GM12878 (cell line): ENCODE measurements around the gene JOSD2. TPM values are rescaled to one million over a fixed set of nuclear protein-coding genes. Genes with fewer than 3 reads are reported as not detected.

Source experiments
- ATAC-seq: fragments of 200-7000 bp; cut with Tn5 transposase; 3 replicates; pipeline ENCODE4 v1.9.1; 2020; ENCODE audit warnings: mild to moderate bottlenecking, moderate library complexity
- BruUV-seq: library from RNA; stranded (reverse); fragments of 400-500 nt; replicated peaks from 2 replicates; lab custom pipeline; 2021; lab: Mats Ljungman, UMichigan
- CTCF ChIA-PET: fragments of 300-600 bp; sonication (Branson Sonifier 250); formaldehyde crosslinking; extraction: SDS; loops from one replicate; lab custom pipeline; 2021; ENCODE audit warnings: inconsistent platforms; lab: Yijun Ruan, JAX
- POLR2A ChIA-PET: fragments of 350-600 bp; formaldehyde crosslinking; extraction: SDS; loops from one replicate; lab custom pipeline; 2021; ENCODE audit warnings: inconsistent platforms; lab: Charles Lee
- RAD21 ChIA-PET: fragments of 300-600 bp; sonication (Branson Sonifier 250); formaldehyde crosslinking; loops from one replicate; lab custom pipeline; 2023; ENCODE audit warnings: antibody characterized with exemption; ENCODE audit not compliant: unreplicated experiment; lab: Charles Lee
- SMC1A ChIA-PET: fragments of 300-600 bp; sonication (Branson Sonifier 250); formaldehyde crosslinking; loops from one replicate; lab custom pipeline; 2023; ENCODE audit not compliant: unreplicated experiment, uncharacterized antibody; lab: Charles Lee
- DNase-seq: peaks from one replicate; pipeline ENCODE4 v3.0.0-alpha.2; 2011; ENCODE audit warnings: low read depth, low spot score
- FAIRE-seq: peaks from 3 replicates; lab custom pipeline; 2011; peaks lifted over from hg19 to GRCh38; lab: Jason Lieb, UNC
- H2AFZ ChIP-seq: 2 replicates; pipeline ENCODE4 v1.6.0; 2011; ENCODE audit warnings: low read depth, low read length, control low read depth; ENCODE audit not compliant: control insufficient read depth
- H3K27ac ChIP-seq: 2 replicates; pipeline ENCODE4 v1.5.1; 2011; ENCODE audit warnings: control low read depth; ENCODE audit not compliant: control insufficient read depth, insufficient read depth
- H3K27me3 ChIP-seq, 2 experiments: replicated peaks in 1 of 2; 2 replicates each; pipeline versions ENCODE4 v1.6.0 to v1.6.1; 2011; ENCODE audit warnings: low read length in 1 of 2; ENCODE audit not compliant: control insufficient read depth in 2 of 2, insufficient read depth in 2 of 2
- H3K36me3 ChIP-seq, 2 experiments: 2 replicates each; pipeline ENCODE4 v1.5.1; 2011; ENCODE audit warnings: low read length in 1 of 2; ENCODE audit not compliant: control insufficient read depth in 2 of 2, insufficient read depth in 2 of 2
- H3K4me1 ChIP-seq: 2 replicates; pipeline ENCODE4 v1.6.1; 2011; ENCODE audit warnings: mild to moderate bottlenecking, low read length, moderate library complexity, mixed read lengths; ENCODE audit not compliant: control insufficient read depth, insufficient read depth
- H3K4me2 ChIP-seq: 2 replicates; pipeline ENCODE4 v1.6.0; 2011; ENCODE audit warnings: control low read depth; ENCODE audit not compliant: control insufficient read depth, insufficient read depth
- H3K4me3 ChIP-seq: fragments of 200-600 bp; sonication (generic); 2 replicates; pipeline ENCODE4 v1.5.1; 2016
- H3K79me2 ChIP-seq: 2 replicates; pipeline ENCODE4 v1.6.0; 2011; ENCODE audit warnings: low read length; ENCODE audit not compliant: control insufficient read depth, insufficient read depth
- H3K9ac ChIP-seq: 2 replicates; pipeline ENCODE4 v1.8.0; 2011; ENCODE audit warnings: low read length, control low read depth, mixed read lengths; ENCODE audit not compliant: control insufficient read depth, insufficient read depth
- H3K9me3 ChIP-seq: replicated peaks from 3 replicates; pipeline ENCODE4 v1.5.1; 2011; ENCODE audit warnings: mild to moderate bottlenecking, low read length; ENCODE audit not compliant: control insufficient read depth, insufficient read depth
- H4K20me1 ChIP-seq: 2 replicates; pipeline ENCODE4 v1.6.0; 2011; ENCODE audit not compliant: control insufficient read depth, insufficient read depth
- EGR1 ChIP-seq, 2 experiments: IDR thresholded peaks; 1 replicate in 1 of 2; 2 replicates in 1 of 2; pipeline ENCODE4 v1.6.1; 2011 to 2012; ENCODE audit warnings: low read depth in 2 of 2, low read length in 2 of 2, borderline replicate concordance in 1 of 2, mild to moderate bottlenecking in 1 of 2, moderate library complexity in 1 of 2
- RUNX3 ChIP-seq: IDR thresholded peaks from 2 replicates; pipeline ENCODE4 v1.6.1; 2012; ENCODE audit warnings: low read length, inconsistent platforms
- SIX5 ChIP-seq: IDR thresholded peaks from 2 replicates; pipeline ENCODE4 v1.6.1; 2011; ENCODE audit warnings: mild to moderate bottlenecking, low read depth, low read length, moderate library complexity; ENCODE audit not compliant: severe bottlenecking
- TBL1XR1 ChIP-seq: IDR thresholded peaks from 2 replicates; pipeline ENCODE4 v1.6.1; 2012; ENCODE audit warnings: low read depth, low read length, improper control_type of control experiment
- ZNF24 ChIP-seq: fragments of 450-650 bp; IDR thresholded peaks from 2 replicates; pipeline ENCODE4 v1.6.1; 2017; ENCODE audit warnings: antibody characterized with exemption, mild to moderate bottlenecking
- WGBS: methylation state at CpG from one replicate; pipeline ENCODE4 v1.1.6; 2016; ENCODE audit warnings: low lambda C conversion rate; ENCODE audit not compliant: insufficient replicate concordance, insufficient coverage; ENCODE audit errors: missing lambda C conversion rate; 5-methylcytosine and 5-hydroxymethylcytosine counted together
- in situ Hi-C: fragments of 300-500 bp; cut with MboI; formaldehyde crosslinking; loops from 9 replicates; pipeline ENCODE4 v1.14.3; 2018; ENCODE audit warnings: mixed read lengths
- intact Hi-C: fragments of 100-400 bp; cut with micrococcal nuclease; formaldehyde crosslinking; loops from one replicate; pipeline ENCODE4 v1.14.2; 2022; ENCODE audit not compliant: unreplicated experiment
- polyA plus RNA-seq, 11 experiments: library from polyadenylated mRNA; depleted of rRNA in 4 of 11; unstranded in 6 of 11; stranded (reverse) in 5 of 11; fragments of >200 nt; fragmentation: Nextera tagmentation in 4 of 11; fragmentation: Illumina TruSeq in 1 of 11; extraction: Ambion mirVana in 4 of 11; extraction: Trizol in 1 of 11; gene quantifications; 1 replicate in 1 of 11; 2 replicates in 10 of 11; pipeline versions ENCODE4 v1.2.1 to v1.2.3, GENCODE V29; 2011 to 2016; ENCODE audit warnings: inconsistent platforms in 2 of 11, missing spikeins in 2 of 11, low read depth in 1 of 11
- total RNA-seq, 4 experiments: library from RNA; depleted of rRNA in 3 of 4; stranded (reverse); fragments of >200 nt in 3 of 4; fragmentation: Illumina TruSeq in 1 of 4; extraction: Trizol in 1 of 4; gene quantifications; 2 replicates each; pipeline versions ENCODE4 v1.2.1 to v1.2.3, GENCODE V29; 2013 to 2021
- TF ChIP-seq, protein P1 (sequence below): fragments of 150-350 bp; IDR thresholded peaks from 2 replicates; pipeline ENCODE4 v1.6.1; 2016; ENCODE audit warnings: low read depth, low read length
- TF ChIP-seq, protein P2 (sequence below): fragments of 450-650 bp; IDR thresholded peaks from 2 replicates; pipeline ENCODE4 v1.6.1; 2018; ENCODE audit warnings: mild to moderate bottlenecking, low read depth, moderate library complexity; ENCODE audit not compliant: partially characterized antibody
- TF ChIP-seq, protein P3 (sequence below): fragments of 450-650 bp; IDR thresholded peaks from 2 replicates; pipeline ENCODE4 v1.6.1; 2014; ENCODE audit warnings: mild to moderate bottlenecking

Gene JOSD2
- total and polyA plus RNA-seq, 10 of the 15 experiments (the other 5 are each of a cell fraction or from before 2014, with no cell fraction given), result 0.91 to 26.7 (median 13.0) TPM

- H3K9ac ChIP-seq, result no peak overlapping the region
- intact Hi-C loops, result no loop called here
- no peak overlapping the region for H2AFZ ChIP-seq
- no peaks in the 10 kb centered on the region for H3K9me3 ChIP-seq
- no TSS peak for BruUV-seq
- CTCF ChIA-PET, result interaction anchor here (0.7 to 8.5 kb wide), 4 partner anchors 20 to 363 kb away, joined by 3 to 117 read pairs (median 3); no protein-coding TSS in a partner anchor
- DNase-seq (no peak), ATAC-seq (no peak), FAIRE-seq (no peak)
- WGBS, result 51% methylated on average over 13 of the region's 13 CpGs
- no peaks in the 10 kb centered on the region for H3K36me3 ChIP-seq
- no peaks in the 10 kb centered on the region for H3K79me2 ChIP-seq
- SMC1A ChIA-PET, result no interaction called here
- H3K27ac ChIP-seq, result no peak overlapping the region
- H4K20me1 ChIP-seq, result no peaks in the 10 kb centered on the region
- peaks cover 0 to 6% of the 10 kb centered on the region in 2 experiments; a peak in 3 of 4 replicates for H3K27me3 ChIP-seq
- H3K4me3 ChIP-seq, result no peak overlapping the region
- H3K4me1 ChIP-seq, result no peaks in the 10 kb centered on the region; the same call in 1 of the 2 replicates
- POLR2A ChIA-PET, result no interaction called here
- in situ Hi-C loops, result no loop called here
- RAD21 ChIA-PET, result no interaction called here
- TF ChIP-seq, protein P1, sequence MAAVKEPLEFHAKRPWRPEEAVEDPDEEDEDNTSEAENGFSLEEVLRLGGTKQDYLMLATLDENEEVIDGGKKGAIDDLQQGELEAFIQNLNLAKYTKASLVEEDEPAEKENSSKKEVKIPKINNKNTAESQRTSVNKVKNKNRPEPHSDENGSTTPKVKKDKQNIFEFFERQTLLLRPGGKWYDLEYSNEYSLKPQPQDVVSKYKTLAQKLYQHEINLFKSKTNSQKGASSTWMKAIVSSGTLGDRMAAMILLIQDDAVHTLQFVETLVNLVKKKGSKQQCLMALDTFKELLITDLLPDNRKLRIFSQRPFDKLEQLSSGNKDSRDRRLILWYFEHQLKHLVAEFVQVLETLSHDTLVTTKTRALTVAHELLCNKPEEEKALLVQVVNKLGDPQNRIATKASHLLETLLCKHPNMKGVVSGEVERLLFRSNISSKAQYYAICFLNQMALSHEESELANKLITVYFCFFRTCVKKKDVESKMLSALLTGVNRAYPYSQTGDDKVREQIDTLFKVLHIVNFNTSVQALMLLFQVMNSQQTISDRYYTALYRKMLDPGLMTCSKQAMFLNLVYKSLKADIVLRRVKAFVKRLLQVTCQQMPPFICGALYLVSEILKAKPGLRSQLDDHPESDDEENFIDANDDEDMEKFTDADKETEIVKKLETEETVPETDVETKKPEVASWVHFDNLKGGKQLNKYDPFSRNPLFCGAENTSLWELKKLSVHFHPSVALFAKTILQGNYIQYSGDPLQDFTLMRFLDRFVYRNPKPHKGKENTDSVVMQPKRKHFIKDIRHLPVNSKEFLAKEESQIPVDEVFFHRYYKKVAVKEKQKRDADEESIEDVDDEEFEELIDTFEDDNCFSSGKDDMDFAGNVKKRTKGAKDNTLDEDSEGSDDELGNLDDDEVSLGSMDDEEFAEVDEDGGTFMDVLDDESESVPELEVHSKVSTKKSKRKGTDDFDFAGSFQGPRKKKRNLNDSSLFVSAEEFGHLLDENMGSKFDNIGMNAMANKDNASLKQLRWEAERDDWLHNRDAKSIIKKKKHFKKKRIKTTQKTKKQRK, result no peak
- TF ChIP-seq TBL1XR1 (no peak), RUNX3 (no peak), ZNF24 (no peak), EGR1 (IDR thresholded peaks at IDR 0.05; ENCODE audit: borderline replicate concordance in 1 of 2, low read depth in 2 of 2, low read length in 2 of 2) (no peak), SIX5 (no peak)
- TF ChIP-seq, protein P2, sequence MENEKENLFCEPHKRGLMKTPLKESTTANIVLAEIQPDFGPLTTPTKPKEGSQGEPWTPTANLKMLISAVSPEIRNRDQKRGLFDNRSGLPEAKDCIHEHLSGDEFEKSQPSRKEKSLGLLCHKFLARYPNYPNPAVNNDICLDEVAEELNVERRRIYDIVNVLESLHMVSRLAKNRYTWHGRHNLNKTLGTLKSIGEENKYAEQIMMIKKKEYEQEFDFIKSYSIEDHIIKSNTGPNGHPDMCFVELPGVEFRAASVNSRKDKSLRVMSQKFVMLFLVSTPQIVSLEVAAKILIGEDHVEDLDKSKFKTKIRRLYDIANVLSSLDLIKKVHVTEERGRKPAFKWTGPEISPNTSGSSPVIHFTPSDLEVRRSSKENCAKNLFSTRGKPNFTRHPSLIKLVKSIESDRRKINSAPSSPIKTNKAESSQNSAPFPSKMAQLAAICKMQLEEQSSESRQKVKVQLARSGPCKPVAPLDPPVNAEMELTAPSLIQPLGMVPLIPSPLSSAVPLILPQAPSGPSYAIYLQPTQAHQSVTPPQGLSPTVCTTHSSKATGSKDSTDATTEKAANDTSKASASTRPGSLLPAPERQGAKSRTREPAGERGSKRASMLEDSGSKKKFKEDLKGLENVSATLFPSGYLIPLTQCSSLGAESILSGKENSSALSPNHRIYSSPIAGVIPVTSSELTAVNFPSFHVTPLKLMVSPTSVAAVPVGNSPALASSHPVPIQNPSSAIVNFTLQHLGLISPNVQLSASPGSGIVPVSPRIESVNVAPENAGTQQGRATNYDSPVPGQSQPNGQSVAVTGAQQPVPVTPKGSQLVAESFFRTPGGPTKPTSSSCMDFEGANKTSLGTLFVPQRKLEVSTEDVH, result no peak
- TF ChIP-seq, protein P3, sequence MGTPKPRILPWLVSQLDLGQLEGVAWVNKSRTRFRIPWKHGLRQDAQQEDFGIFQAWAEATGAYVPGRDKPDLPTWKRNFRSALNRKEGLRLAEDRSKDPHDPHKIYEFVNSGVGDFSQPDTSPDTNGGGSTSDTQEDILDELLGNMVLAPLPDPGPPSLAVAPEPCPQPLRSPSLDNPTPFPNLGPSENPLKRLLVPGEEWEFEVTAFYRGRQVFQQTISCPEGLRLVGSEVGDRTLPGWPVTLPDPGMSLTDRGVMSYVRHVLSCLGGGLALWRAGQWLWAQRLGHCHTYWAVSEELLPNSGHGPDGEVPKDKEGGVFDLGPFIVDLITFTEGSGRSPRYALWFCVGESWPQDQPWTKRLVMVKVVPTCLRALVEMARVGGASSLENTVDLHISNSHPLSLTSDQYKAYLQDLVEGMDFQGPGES, result no peak
- TF ChIP-seq, all 136 proteins: peak for 0
- no peak overlapping the region for H3K4me2 ChIP-seq
These were observed 47.5 kb upstream of the JOSD2 start for GRCh38 chr19:50558449-50558848.
